NT2/D1 (cell line): Measurements from ENCODE around the gene RIPOR3.

Experiments
- DNase-seq: peaks from one replicate; pipeline ENCODE4 v3.0.0-alpha.2; 2011; ENCODE audit warnings: low read depth, low spot score
- H3K27me3 ChIP-seq: 2 replicates; pipeline ENCODE4 v1.6.0; 2011; ENCODE audit warnings: mild to moderate bottlenecking; ENCODE audit not compliant: insufficient read length, insufficient read depth
- H3K36me3 ChIP-seq: 2 replicates; pipeline ENCODE4 v1.6.1; 2011; ENCODE audit warnings: mild to moderate bottlenecking, low read length, mixed read lengths; ENCODE audit not compliant: insufficient read depth, insufficient read length
- H3K4me1 ChIP-seq: 2 replicates; pipeline ENCODE4 v1.5.1; 2011; ENCODE audit not compliant: insufficient read depth, insufficient read length
- H3K4me3 ChIP-seq: 2 replicates; pipeline ENCODE4 v1.5.1; 2011; ENCODE audit warnings: low read depth; ENCODE audit not compliant: insufficient read length
- H3K9ac ChIP-seq: 2 replicates; pipeline ENCODE4 v1.6.0; 2011; ENCODE audit warnings: low read depth; ENCODE audit not compliant: insufficient read length
- H3K9me3 ChIP-seq: 2 replicates; pipeline ENCODE4 v1.5.1; 2011; ENCODE audit warnings: mild to moderate bottlenecking, low read length; ENCODE audit not compliant: insufficient read depth
- SUZ12 ChIP-seq: IDR thresholded peaks from 2 replicates; pipeline ENCODE4 v1.6.1; 2011; ENCODE audit not compliant: insufficient read length, insufficient read depth; ENCODE audit errors: extremely low read depth
- YY1 ChIP-seq: IDR thresholded peaks from 2 replicates; pipeline ENCODE4 v1.6.1; 2011; ENCODE audit not compliant: insufficient read length, insufficient read depth
- ZNF274 ChIP-seq: IDR thresholded peaks from 2 replicates; pipeline ENCODE4 v1.6.1; 2011; ENCODE audit warnings: mild to moderate bottlenecking, low read depth, low read length

Gene RIPOR3

GRCh38 chr20:50565871-50566270 is 125.5 kb downstream of the RIPOR3 start:
- Histone ChIP-seq H3K9ac (no peak overlapping the region), H3K36me3 (peaks cover 80% of the 10 kb centered on the region), H3K27me3 (no peaks in the 10 kb centered on the region), H3K4me3 (no peak overlapping the region), H3K9me3 (no peaks in the 10 kb centered on the region), H3K4me1 (peaks cover 7% of the 10 kb centered on the region)
- no peak for DNase-seq
- TF ChIP-seq YY1, result no peak
- TF ChIP-seq ZNF274, result no peak
- no peak for TF ChIP-seq SUZ12

- peaks cover 7% of the 10 kb centered on the region for H3K4me1 ChIP-seq
- no peak for TF ChIP-seq SUZ12
- TF ChIP-seq ZNF274, result no peak
- no peak for TF ChIP-seq YY1
- no peaks in the 10 kb centered on the region for H3K9me3 ChIP-seq
- H3K4me3 ChIP-seq, result no peak overlapping the region
- no peak for DNase-seq
- H3K9ac ChIP-seq, result no peak overlapping the region
- H3K36me3 ChIP-seq, result peaks cover 76% of the 10 kb centered on the region
- H3K27me3 ChIP-seq, result no peaks in the 10 kb centered on the region
These were observed 126.0 kb downstream of the RIPOR3 start for GRCh38 chr20:50565383-50565782.

- peaks cover 60% of the 10 kb centered on the region for H3K36me3 ChIP-seq
These were observed 128.0 kb downstream of the RIPOR3 start for GRCh38 chr20:50563133-50563944.

GRCh38 chr20:50562262-50562701 is 129.1 kb downstream of the RIPOR3 start:
- no peaks in the 10 kb centered on the region for H3K27me3 ChIP-seq
- no peak for TF ChIP-seq YY1
- no peak overlapping the region for H3K4me3 ChIP-seq
- no peak overlapping the region for H3K9ac ChIP-seq
- no peaks in the 10 kb centered on the region for H3K4me1 ChIP-seq
- no peaks in the 10 kb centered on the region for H3K9me3 ChIP-seq
- H3K36me3 ChIP-seq, result peaks cover 57% of the 10 kb centered on the region
- no peak for DNase-seq

More at GRCh38 chr20:50563133-50563944, 128.0 kb downstream of the RIPOR3 start:
- H3K9me3 ChIP-seq, result no peaks in the 10 kb centered on the region
- no peak for TF ChIP-seq SUZ12
- no peak for TF ChIP-seq YY1
- TF ChIP-seq ZNF274, result no peak
- no peaks in the 10 kb centered on the region for H3K27me3 ChIP-seq
- no peak for DNase-seq
- peaks cover 3% of the 10 kb centered on the region for H3K4me1 ChIP-seq
- no peak overlapping the region for H3K4me3 ChIP-seq
- no peak overlapping the region for H3K9ac ChIP-seq

GRCh38 chr20:50561379-50562078 is 129.8 kb downstream of the RIPOR3 start:
- peaks cover 53% of the 10 kb centered on the region for H3K36me3 ChIP-seq
- no peaks in the 10 kb centered on the region for H3K9me3 ChIP-seq
- no peaks in the 10 kb centered on the region for H3K4me1 ChIP-seq
- TF ChIP-seq YY1, result no peak
- TF ChIP-seq ZNF274, result no peak
- no peak for TF ChIP-seq SUZ12
- no peak overlapping the region for H3K4me3 ChIP-seq
- H3K9ac ChIP-seq, result no peak overlapping the region
- peak; percentile 6 for DNase-seq
- H3K27me3 ChIP-seq, result no peaks in the 10 kb centered on the region

- DNase-seq, result no peak
- Histone ChIP-seq H3K4me1 (no peaks in the 10 kb centered on the region), H3K27me3 (no peaks in the 10 kb centered on the region), H3K9me3 (no peaks in the 10 kb centered on the region), H3K4me3 (no peak overlapping the region), H3K36me3 (peaks cover 47% of the 10 kb centered on the region), H3K9ac (no peak overlapping the region)
- TF ChIP-seq YY1 (no peak), SUZ12 (no peak), ZNF274 (no peak)
These were observed 130.5 kb downstream of the RIPOR3 start for GRCh38 chr20:50560867-50561266.

GRCh38 chr20:50559856-50560638 is 131.3 kb downstream of the RIPOR3 start:
- Histone ChIP-seq H3K9me3 (no peaks in the 10 kb centered on the region), H3K4me1 (no peaks in the 10 kb centered on the region), H3K36me3 (peaks cover 39% of the 10 kb centered on the region), H3K4me3 (no peak overlapping the region), H3K9ac (no peak overlapping the region), H3K27me3 (no peaks in the 10 kb centered on the region)
- DNase-seq, result no peak
- TF ChIP-seq YY1 (no peak), SUZ12 (no peak), ZNF274 (no peak)
